Measurements from ENCODE around the gene RTN4RL1. TPM values are rescaled to one million over a fixed set of nuclear protein-coding genes. Genes with fewer than 3 reads are reported as not detected.
A peak's percentile ranks its signal among the peaks of the same experiment; 100 is the strongest.

The RTN4RL1 gene
- total and polyA plus RNA-seq, 2 of the 4 experiments (the other 2 are of a cell fraction): under 0.01 to 0.03 TPM

- Histone ChIP-seq H3K4me3 (ENCODE audit: insufficient read depth, low read depth, low read length) (no peak overlapping the region), H3K36me3 (ENCODE audit: control insufficient read depth, insufficient read depth, low read length) (no peaks in the 10 kb centered on the region), H4K5ac (ENCODE audit: low read depth, low read length) (no peak overlapping the region), H3K4ac (ENCODE audit: low read depth, low read length) (no peak overlapping the region; the same call in 1 of the 2 replicates), H3K56ac (ENCODE audit: extremely low read depth, insufficient read depth, low read length) (no peak overlapping the region), H2BK15ac (ENCODE audit: low read depth, low read length) (no peak overlapping the region), H3K79me1 (ENCODE audit: low read depth in 1 of 2, low read length in 2 of 2) (no peaks in the 10 kb centered on the region), H3K23ac (ENCODE audit: low read depth, low read length) (no peak overlapping the region), H3K9me1 (ENCODE audit: insufficient read depth, low read length) (no peaks in the 10 kb centered on the region), H2BK5ac (ENCODE audit: low read depth, low read length, poor library complexity, severe bottlenecking) (no peak overlapping the region), H2AK5ac (ENCODE audit: low read depth, low read length) (peak overlapping the region; percentile 17; the same call in 1 of the 2 replicates), H3K4me2 (ENCODE audit: low read depth, low read length) (no peak overlapping the region), H4K8ac (ENCODE audit: low read depth in 2 of 2, low read length in 2 of 2) (peak overlapping the region in 1 of 2 experiments; percentile 52; a peak in 1 of 4 replicates), H2BK20ac (ENCODE audit: low read depth, low read length) (no peak overlapping the region), H3K9ac (ENCODE audit: low read depth, low read length) (no peak overlapping the region), H3K27ac (ENCODE audit: insufficient read depth, low read length) (no peak overlapping the region), H3K14ac (replicated peaks; ENCODE audit: low read depth, low read length) (peak overlapping the region; percentile 23; the same call in 1 of the 2 replicates), H2BK120ac (ENCODE audit: low read depth, low read length) (no peak overlapping the region), H4K91ac (ENCODE audit: insufficient read depth, low read depth, low read length) (no peak overlapping the region), H3K9me3 (ENCODE audit: control insufficient read depth, insufficient read depth, low read length) (no peaks in the 10 kb centered on the region), H2AK9ac (replicated peaks; ENCODE audit: low read depth, low read length, poor library complexity) (peak overlapping the region; percentile 33), H3K27me3 (ENCODE audit: control insufficient read depth, insufficient read depth, low read length) (peaks cover 17% of the 10 kb centered on the region), H3K4me1 (ENCODE audit: control insufficient read depth, insufficient read depth, low read length) (peaks cover 11% of the 10 kb centered on the region), H3K18ac (ENCODE audit: low read depth, low read length) (no peak overlapping the region), H2AFZ (replicated peaks; ENCODE audit: low read length, poor library complexity) (peak overlapping the region; percentile 77), H4K20me1 (ENCODE audit: insufficient read depth, low read length) (no peaks in the 10 kb centered on the region)
- DNase-seq (peak; percentile 19), ATAC-seq (ENCODE audit: low read depth) (peak; percentile 69)
- intact Hi-C loops (cut with micrococcal nuclease): no loop called here
- in situ Hi-C loops (cut with MboI; ENCODE audit: low sequenced_read_pairs): no loop called here
- POLR2A ChIA-PET (ENCODE audit: unreplicated experiment): no interaction called here
- BruUV-seq (replicated peaks): no TSS peak
- no peak for TF ChIP-seq FOS (IDR thresholded peaks at IDR 0.05; ENCODE audit: low read depth, low read length)
- no peak for TF ChIP-seq MAZ (IDR thresholded peaks at IDR 0.05; ENCODE audit: borderline replicate concordance, low read depth, low read length)
- no peak for TF ChIP-seq POLR2A (IDR thresholded peaks at IDR 0.05; ENCODE audit: low read depth, low read length)
- peak; percentile 33; the same call in 1 of the 2 replicates for TF ChIP-seq MAFK (IDR thresholded peaks at IDR 0.05; ENCODE audit: low read depth, low read length)
- CTCF ChIA-PET: no interaction called here
- dilution Hi-C loops (cut with HindIII; ENCODE audit: low sequenced_read_pairs, unreplicated experiment): no loop called here
- WGBS, 2 experiments (ENCODE audit: extremely low coverage in 2 of 2, insufficient read length in 1 of 2): 63% methylated on average over 6 of the region's 13 CpGs; no CpG with 5 or more reads in 1 of the 2 experiments
These were observed 25.4 kb downstream of the RTN4RL1 start for GRCh38 chr17:1999557-2000251.
